OCI-LY7 (cell line): ENCODE measurements around the gene GRIN3B. TPM values are rescaled to one million over a fixed set of nuclear protein-coding genes. Genes with fewer than 3 reads are reported as not detected.

Experiments
- BruUV-seq: library from RNA; stranded (reverse); fragments of 400-500 nt; replicated peaks from 2 replicates; lab custom pipeline; 2021; lab: Mats Ljungman, UMichigan
- CTCF ChIA-PET: fragments of 300-600 bp; sonication (Branson Sonifier 250); formaldehyde crosslinking; loops from one replicate; lab custom pipeline; 2022; ENCODE audit warnings: antibody characterized with exemption; ENCODE audit not compliant: unreplicated experiment; lab: Charles Lee
- POLR2A ChIA-PET: fragments of 300-600 bp; sonication (Branson Sonifier 250); formaldehyde crosslinking; loops from one replicate; lab custom pipeline; 2022; ENCODE audit warnings: antibody characterized with exemption; lab: Charles Lee
- DNase-seq: peaks from one replicate; pipeline ENCODE4 v3.0.0-alpha.2; 2015; ENCODE audit warnings: low spot score
- H2AFZ ChIP-seq: fragments of 200-600 bp; sonication (generic), shearing (Covaris generic); 2 replicates; pipeline ENCODE4 v1.6.1; 2014; ENCODE audit warnings: mild to moderate bottlenecking, antibody characterized with exemption, low read length, moderate library complexity
- H3K27ac ChIP-seq: fragments of 200-600 bp; sonication (generic); 2 replicates; pipeline ENCODE4 v1.5.1; 2014; ENCODE audit warnings: mixed run types, low read depth, mild to moderate bottlenecking, moderate library complexity, low read length, inconsistent platforms; ENCODE audit not compliant: poor library complexity, severe bottlenecking
- H3K36me3 ChIP-seq: fragments of 200-600 bp; sonication (generic); 2 replicates; pipeline ENCODE4 v1.6.1; 2014; ENCODE audit warnings: mild to moderate bottlenecking, antibody characterized with exemption, low read length, moderate library complexity, mixed read lengths; ENCODE audit not compliant: insufficient read depth
- H3K4me1 ChIP-seq: fragments of 200-600 bp; sonication (generic); 2 replicates; pipeline ENCODE4 v1.5.1; 2014; ENCODE audit warnings: mild to moderate bottlenecking, low read length; ENCODE audit not compliant: insufficient read depth, poor library complexity, severe bottlenecking
- H3K4me2 ChIP-seq: fragments of 200-600 bp; sonication (generic); 2 replicates; pipeline ENCODE4 v1.6.1; 2014; ENCODE audit warnings: mild to moderate bottlenecking, low read length
- H3K4me3 ChIP-seq: fragments of 200-600 bp; sonication (generic); 2 replicates; pipeline ENCODE4 v1.5.1; 2014; ENCODE audit warnings: mild to moderate bottlenecking, low read depth, low read length; ENCODE audit not compliant: poor library complexity, severe bottlenecking
- H3K79me2 ChIP-seq: fragments of 200-600 bp; sonication (generic); 2 replicates; pipeline ENCODE4 v1.6.1; 2016; ENCODE audit warnings: low read depth, mild to moderate bottlenecking, low read length, moderate library complexity, mixed read lengths; ENCODE audit not compliant: insufficient read depth
- H3K9me2 ChIP-seq: fragments of 200-600 bp; sonication (generic); 2 replicates; pipeline ENCODE4 v1.6.1; 2016; ENCODE audit warnings: mild to moderate bottlenecking, low read length, mixed read lengths; ENCODE audit not compliant: insufficient read depth
- H3K9me3 ChIP-seq: fragments of 200-600 bp; sonication (generic); 2 replicates; pipeline ENCODE4 v1.6.1; 2014; ENCODE audit warnings: mild to moderate bottlenecking, mixed run types, low read length, mixed read lengths
- H4K20me1 ChIP-seq: fragments of 200-600 bp; sonication (generic); 2 replicates; pipeline ENCODE4 v1.6.1; 2014; ENCODE audit warnings: mild to moderate bottlenecking, antibody characterized with exemption, low read length, moderate library complexity, mixed read lengths; ENCODE audit not compliant: insufficient read depth
- CTCF ChIP-seq: fragments of 200-600 bp; sonication (generic); conservative IDR thresholded peaks from 2 replicates; pipeline ENCODE4 v1.5.1; 2014; ENCODE audit warnings: mild to moderate bottlenecking, antibody characterized with exemption, low read length, moderate library complexity, mixed read lengths
- EZH2phosphoT487 ChIP-seq: fragments of 200-600 bp; sonication (generic); IDR thresholded peaks from 2 replicates; pipeline ENCODE4 v1.6.1; 2018; ENCODE audit warnings: low read depth, borderline replicate concordance, mild to moderate bottlenecking, mixed run types, antibody characterized with exemption, low read length, moderate library complexity, mixed read lengths
- intact Hi-C: fragments of 100-400 bp; cut with micrococcal nuclease; formaldehyde crosslinking; loops from one replicate; pipeline ENCODE4 v1.10.0; 2022; ENCODE audit not compliant: unreplicated experiment
- total RNA-seq, 2 experiments: library from RNA; depleted of rRNA in 1 of 2; stranded (reverse); fragments of >200 nt in 1 of 2; shearing (Covaris generic) in 1 of 2; gene quantifications; 2 replicates each; pipeline ENCODE4 v1.2.3, GENCODE V29; 2014 to 2022

GRIN3B gene
- total RNA-seq, 2 experiments from 2014 or later = not detected

GRCh38 chr19:1025960-1026782, 26.0 kb downstream of the GRIN3B start, which contains the start of gene CNN2:
CNN2 (plus strand) TSS chr19:1026608; CDS start chr19:1026662, 54 bp downstream.
- TF ChIP-seq EZH2phosphoT487 = no peak
- no peak for TF ChIP-seq CTCF
- CTCF ChIA-PET = interaction anchor here (0.5 to 0.6 kb wide), 2 partner anchors 25 to 349 kb away, joined by 3 to 4 read pairs; no protein-coding TSS in a partner anchor
- peaks cover 49% of the 10 kb centered on the region for H3K4me1 ChIP-seq
- intact Hi-C loops = loop anchor here (2.0 to 10.0 kb wide), 2 partner anchors 15 to 239 kb away; partner anchors contain the start of genes ABCA7 and CIRBP
- H3K36me3 ChIP-seq = peaks cover 7% of the 10 kb centered on the region; the same call in 1 of the 2 replicates
- POLR2A ChIA-PET = interaction anchor here (0.7 to 2.7 kb wide), 5 partner anchors 14 to 56 kb away, joined by 3 to 15 read pairs (median 5); partner anchors contain the start of genes ABCA7 and ARHGAP45
- H4K20me1 ChIP-seq = no peaks in the 10 kb centered on the region
- DNase-seq = peak; percentile 76
- peaks cover 23% of the 10 kb centered on the region for H3K79me2 ChIP-seq
- peak within 1 kb of the TSS; percentile 99 for H3K4me2 ChIP-seq
- no peaks in the 10 kb centered on the region for H3K9me2 ChIP-seq
- H3K4me3 ChIP-seq = peak within 1 kb of the TSS; percentile 88
- H3K9me3 ChIP-seq = no peaks in the 10 kb centered on the region
- H2AFZ ChIP-seq = peak within 1 kb of the TSS; percentile 71
- BruUV-seq = no TSS peak
- H3K27ac ChIP-seq = peak within 1 kb of the TSS; percentile 77

- Histone ChIP-seq H3K4me1 (peaks cover 43% of the 10 kb centered on the region), H3K4me2 (peak overlapping the region; percentile 99), H3K36me3 (peaks cover 11% of the 10 kb centered on the region), H3K9me2 (no peaks in the 10 kb centered on the region), H3K27ac (peak overlapping the region; percentile 77), H3K4me3 (peak overlapping the region; percentile 88), H3K9me3 (no peaks in the 10 kb centered on the region), H2AFZ (peak overlapping the region; percentile 71), H4K20me1 (no peaks in the 10 kb centered on the region), H3K79me2 (peaks cover 23% of the 10 kb centered on the region)
- DNase-seq = peak; percentile 53
- intact Hi-C loops = loop anchor here (2.0 to 10.0 kb wide), 2 partner anchors 14 to 238 kb away; partner anchors contain the start of genes ABCA7 and CIRBP
- TF ChIP-seq CTCF (no peak), EZH2phosphoT487 (no peak)
- CTCF ChIA-PET = interaction anchor here (0.5 to 0.6 kb wide), 2 partner anchors 26 to 348 kb away, joined by 3 to 4 read pairs; no protein-coding TSS in a partner anchor
- BruUV-seq = TSS peak; percentile 82
- POLR2A ChIA-PET = interaction anchor here (1.0 to 2.7 kb wide), 4 partner anchors 13 to 55 kb away, joined by 3 to 15 read pairs (median 6); partner anchors contain the start of genes ABCA7 and ARHGAP45
Measured at GRCh38 chr19:1026783-1027649, 26.8 kb downstream of the GRIN3B start.
